DOHH2 (cell line): ENCODE measurements around the gene C12orf42.

ENCODE experiments used
- EZH2phosphoT487 ChIP-seq: fragments of 200-600 bp; sonication (generic); IDR thresholded peaks from 2 replicates; pipeline ENCODE4 v1.6.1; 2017; ENCODE audit warnings: borderline replicate concordance, mild to moderate bottlenecking, antibody characterized with exemption, low read length, moderate library complexity, mixed read lengths
- TF ChIP-seq, protein P1 (sequence below): fragments of 200-600 bp; sonication (generic); IDR thresholded peaks from one replicate; pipeline ENCODE4 v1.5.1; 2014; ENCODE audit warnings: antibody characterized with exemption, mild to moderate bottlenecking, low read depth, low read length; ENCODE audit not compliant: poor library complexity, severe bottlenecking

- TF ChIP-seq, protein P1, sequence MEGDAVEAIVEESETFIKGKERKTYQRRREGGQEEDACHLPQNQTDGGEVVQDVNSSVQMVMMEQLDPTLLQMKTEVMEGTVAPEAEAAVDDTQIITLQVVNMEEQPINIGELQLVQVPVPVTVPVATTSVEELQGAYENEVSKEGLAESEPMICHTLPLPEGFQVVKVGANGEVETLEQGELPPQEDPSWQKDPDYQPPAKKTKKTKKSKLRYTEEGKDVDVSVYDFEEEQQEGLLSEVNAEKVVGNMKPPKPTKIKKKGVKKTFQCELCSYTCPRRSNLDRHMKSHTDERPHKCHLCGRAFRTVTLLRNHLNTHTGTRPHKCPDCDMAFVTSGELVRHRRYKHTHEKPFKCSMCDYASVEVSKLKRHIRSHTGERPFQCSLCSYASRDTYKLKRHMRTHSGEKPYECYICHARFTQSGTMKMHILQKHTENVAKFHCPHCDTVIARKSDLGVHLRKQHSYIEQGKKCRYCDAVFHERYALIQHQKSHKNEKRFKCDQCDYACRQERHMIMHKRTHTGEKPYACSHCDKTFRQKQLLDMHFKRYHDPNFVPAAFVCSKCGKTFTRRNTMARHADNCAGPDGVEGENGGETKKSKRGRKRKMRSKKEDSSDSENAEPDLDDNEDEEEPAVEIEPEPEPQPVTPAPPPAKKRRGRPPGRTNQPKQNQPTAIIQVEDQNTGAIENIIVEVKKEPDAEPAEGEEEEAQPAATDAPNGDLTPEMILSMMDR, result no peak
- TF ChIP-seq EZH2phosphoT487, result no peak
Observed at GRCh38 chr12:103493199-103493598, 2.6 kb downstream of the C12orf42 start.
